Coronary artery (tissue), 2 donors: Measurements from ENCODE around the gene MED8.

Experiments used
- DNase-seq: peaks from one replicate; pipeline ENCODE4 v3.0.0-alpha.2; 2017; ENCODE audit warnings: low spot score
- H3K27ac ChIP-seq, 2 donors: fragments of 200-600 bp; sonication (generic); one replicate each; pipeline ENCODE4 v1.5.1; 2016 to 2019
- H3K4me3 ChIP-seq: fragments of 200-600 bp; sonication (generic); 2 replicates; pipeline ENCODE4 v1.5.1; 2016; ENCODE audit warnings: mild to moderate bottlenecking, moderate library complexity
- CTCF ChIP-seq: fragments of 200-600 bp; sonication (generic); IDR thresholded peaks from one replicate; pipeline ENCODE4 v1.5.1; 2019; ENCODE audit warnings: antibody characterized with exemption

MED8 gene

GRCh38 chr1:43383449-43383848 is 6.2 kb downstream of the MED8 start:
- no peak overlapping the region for H3K27ac ChIP-seq
- H3K4me3 ChIP-seq, result no peak overlapping the region
- TF ChIP-seq CTCF, result no peak
- no peak for DNase-seq

DNA sequence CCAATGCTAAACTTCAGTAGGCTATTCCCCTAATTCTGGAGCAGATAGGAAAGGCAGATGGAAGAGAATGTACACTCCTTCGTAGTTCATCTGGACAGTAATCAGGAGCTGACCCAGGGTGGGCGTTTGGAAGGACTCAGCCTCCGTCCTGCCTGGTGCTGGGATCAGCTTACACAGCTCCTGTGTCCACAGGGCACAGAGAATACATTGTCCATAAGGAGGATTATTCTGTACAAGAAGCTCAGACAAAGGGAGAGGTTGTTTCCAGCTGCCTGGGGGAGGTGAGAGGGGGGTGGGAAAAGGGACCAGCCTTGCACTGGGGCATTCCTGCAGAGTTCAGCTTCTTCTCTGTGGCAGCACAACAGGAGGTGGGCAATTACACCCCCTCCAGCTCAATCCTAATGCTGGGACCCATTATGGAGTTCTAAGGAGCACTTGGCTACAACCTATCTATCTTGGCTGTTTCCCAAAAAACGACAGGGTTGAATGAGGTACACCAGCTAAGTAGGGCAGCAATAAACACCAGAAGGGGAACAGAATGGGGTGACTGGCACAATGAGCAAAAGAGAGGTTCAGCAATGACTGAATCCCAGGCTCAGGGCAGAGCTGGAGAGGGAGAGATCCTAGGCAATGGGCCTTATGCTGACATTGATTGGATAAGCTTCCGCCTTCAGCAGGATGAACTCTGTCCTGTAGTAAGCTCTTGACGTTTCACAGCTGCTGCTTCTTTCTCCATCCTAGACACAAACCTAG is 7.4 kb downstream of the MED8 start:
- no peak for DNase-seq
- TF ChIP-seq CTCF, result no peak
- Histone ChIP-seq H3K27ac (peak overlapping the region in 1 of 2 donors; percentile 58), H3K4me3 (no peak overlapping the region)

GRCh38 chr1:43381612-43382011 is 8.0 kb downstream of the MED8 start:
- DNase-seq, result no peak
- Histone ChIP-seq H3K4me3 (no peak overlapping the region), H3K27ac (peak overlapping the region in 1 of 2 donors; percentile 58)
- no peak for TF ChIP-seq CTCF

- no peak for TF ChIP-seq CTCF
- DNase-seq, result no peak
- no peak overlapping the region for H3K27ac ChIP-seq
- no peak overlapping the region for H3K4me3 ChIP-seq
Observed at GRCh38 chr1:43379476-43379875, 10.1 kb downstream of the MED8 start.

- no peak for DNase-seq
- no peak overlapping the region for H3K4me3 ChIP-seq
- no peak overlapping the region for H3K27ac ChIP-seq
- TF ChIP-seq CTCF, result no peak
Observed at GRCh38 chr1:43377831-43378230, 11.8 kb downstream of the MED8 start.

GRCh38 chr1:43376723-43377235 is 12.8 kb downstream of the MED8 start:
- DNase-seq, result no peak
- H3K27ac ChIP-seq, result no peak overlapping the region
- H3K4me3 ChIP-seq, result no peak overlapping the region
- TF ChIP-seq CTCF, result no peak
